A549 (cell line): ENCODE data around the gene TMEM170A. TPM values are rescaled to one million over a fixed set of nuclear protein-coding genes. Genes with fewer than 3 reads are reported as not detected.

ENCODE experiments used
- ATAC-seq, 2 experiments: fragments of 200-7000 bp in 1 of 2; fragments of >200 bp in 1 of 2; cut with Nextera tagmentation in 1 of 2; cut with Tn5 transposase in 1 of 2; 3 replicates each; pipeline versions ENCODE4 v1.8.0 to v1.9.1; 2018 to 2020; ENCODE audit warnings: mild to moderate bottlenecking in 1 of 2, moderate library complexity in 1 of 2
- CTCF ChIA-PET: fragments of 300-600 bp; sonication (Branson Sonifier 250); formaldehyde crosslinking; extraction: SDS; loops from one replicate; lab custom pipeline; 2021; ENCODE audit warnings: antibody characterized with exemption, inconsistent platforms; lab: Yijun Ruan, JAX
- POLR2A ChIA-PET: fragments of 350-600 bp; formaldehyde crosslinking; extraction: SDS; loops from one replicate; lab custom pipeline; 2021; ENCODE audit warnings: antibody characterized with exemption, inconsistent platforms; lab: Yijun Ruan, JAX
- DNase-seq, 2 experiments: peaks; one replicate each; pipeline versions ENCODE4 v3.0.0 to v3.0.0-alpha.2; 2011 to 2016; ENCODE audit warnings: low read depth in 1 of 2, low spot score in 1 of 2
- FAIRE-seq: peaks from 2 replicates; lab custom pipeline; 2011; peaks lifted over from hg19 to GRCh38; lab: Jason Lieb, UNC
- H3K27ac ChIP-seq, 2 experiments: fragments of >200 bp; sonication (Bioruptor Twin); formaldehyde crosslinking; 3 replicates each; pipeline ENCODE4 v1.5.1; 2016 to 2017
- H3K4me1 ChIP-seq: fragments of >200 bp; sonication (Bioruptor Twin); formaldehyde crosslinking; 3 replicates; pipeline ENCODE4 v1.6.1; 2016
- H3K4me2 ChIP-seq: fragments of >200 bp; sonication (Bioruptor Twin); formaldehyde crosslinking; 3 replicates; pipeline ENCODE4 v1.6.1; 2016
- H3K4me3 ChIP-seq: fragments of >200 bp; sonication (Bioruptor Twin); formaldehyde crosslinking; 3 replicates; pipeline ENCODE4 v1.5.1; 2016
- H3K9me3 ChIP-seq: fragments of >200 bp; sonication (Bioruptor Twin); formaldehyde crosslinking; 3 replicates; pipeline ENCODE4 v1.6.1; 2016
- BHLHE40 ChIP-seq: IDR thresholded peaks from 2 replicates; pipeline ENCODE4 v1.6.1; 2012; ENCODE audit warnings: low read depth, low read length, inconsistent platforms
- CBX8 ChIP-seq: fragments of 200-600 bp; sonication (generic); IDR thresholded peaks from 2 replicates; pipeline ENCODE4 v1.6.1; 2016
- CHD4 ChIP-seq: fragments of 200-600 bp; sonication (generic); IDR thresholded peaks from 2 replicates; pipeline ENCODE4 v1.6.1; 2016; ENCODE audit warnings: antibody characterized with exemption, mild to moderate bottlenecking, borderline replicate concordance
- EP300 ChIP-seq, 2 experiments: fragments of >200 bp; sonication (Bioruptor Twin); formaldehyde crosslinking; IDR thresholded peaks; 2 replicates in 1 of 2; 3 replicates in 1 of 2; pipeline ENCODE4 v1.6.1; 2016 to 2017
- ESRRA ChIP-seq: fragments of 150-350 bp; IDR thresholded peaks from 2 replicates; pipeline ENCODE4 v1.6.1; 2014; ENCODE audit warnings: mild to moderate bottlenecking, low read length, borderline replicate concordance
- FOXS1 ChIP-seq: fragments of 250-450 bp; sonication (Bioruptor Pico); IDR thresholded peaks from 2 replicates; pipeline ENCODE4 v1.5.0; 2020; ENCODE audit warnings: mild to moderate bottlenecking, moderate library complexity
- GATA3 ChIP-seq: IDR thresholded peaks from 2 replicates; pipeline ENCODE4 v1.6.1; 2012; ENCODE audit warnings: borderline replicate concordance
- HEYL ChIP-seq: fragments of 250-450 bp; sonication (Bioruptor Pico); IDR thresholded peaks from 2 replicates; pipeline ENCODE4 v1.8.0; 2021; ENCODE audit warnings: mild to moderate bottlenecking, moderate library complexity
- JUNB ChIP-seq: fragments of >200 bp; sonication (Bioruptor Twin); formaldehyde crosslinking; IDR thresholded peaks from 2 replicates; pipeline ENCODE4 v1.6.1; 2016
- KDM1A ChIP-seq: fragments of 200-600 bp; sonication (generic); IDR thresholded peaks from 2 replicates; pipeline ENCODE4 v1.6.1; 2016; ENCODE audit warnings: low read depth, mild to moderate bottlenecking
- KDM5A ChIP-seq: fragments of 200-600 bp; sonication (generic); IDR thresholded peaks from 2 replicates; pipeline ENCODE4 v1.6.1; 2016; ENCODE audit warnings: antibody characterized with exemption, mild to moderate bottlenecking
- MYC ChIP-seq: IDR thresholded peaks from 2 replicates; pipeline ENCODE4 v1.6.1; 2012; ENCODE audit warnings: mild to moderate bottlenecking, inconsistent platforms, low read length, improper control_type of control experiment, borderline replicate concordance
- PHF8 ChIP-seq: fragments of 200-600 bp; sonication (generic); IDR thresholded peaks from 2 replicates; pipeline ENCODE4 v1.6.1; 2016; ENCODE audit warnings: low read depth, mild to moderate bottlenecking, antibody characterized with exemption, moderate library complexity, borderline replicate concordance
- SMC3 ChIP-seq: fragments of >200 bp; sonication (Bioruptor Twin); formaldehyde crosslinking; IDR thresholded peaks from 3 replicates; pipeline ENCODE4 v1.6.1; 2018; ENCODE audit warnings: inconsistent platforms
- SREBF2 ChIP-seq: fragments of 450-650 bp; IDR thresholded peaks from 2 replicates; pipeline ENCODE4 v1.6.1; 2014; ENCODE audit warnings: mild to moderate bottlenecking, moderate library complexity
- TP53 ChIP-seq: fragments of 250-450 bp; sonication (Bioruptor Pico); IDR thresholded peaks from 2 replicates; pipeline ENCODE4 v1.5.0; 2021; ENCODE audit warnings: mild to moderate bottlenecking, moderate library complexity
- ZC3H11A ChIP-seq: fragments of 450-650 bp; IDR thresholded peaks from 2 replicates; pipeline ENCODE4 v1.6.1; 2014; ENCODE audit warnings: antibody characterized with exemption, mild to moderate bottlenecking
- WGBS: methylation state at CpG from one replicate; pipeline ENCODE4 v1.1.6; 2017; ENCODE audit errors: missing lambda C conversion rate; 5-methylcytosine and 5-hydroxymethylcytosine counted together
- polyA plus RNA-seq, 4 experiments: library from polyadenylated mRNA; depleted of rRNA in 3 of 4; stranded (reverse); fragments of >200 nt; fragmentation: RNase III in 1 of 4; extraction: RNeasy Plus Mini Kit Qiagen cat#74134 plus additional on column Dnase treatment in 1 of 4; gene quantifications; 2 replicates in 3 of 4; 3 replicates in 1 of 4; pipeline ENCODE4 v1.2.3, GENCODE V29; 2011 to 2017
- TF ChIP-seq, protein P1 (sequence below): fragments of >200 bp; sonication (Bioruptor Twin); formaldehyde crosslinking; IDR thresholded peaks from 3 replicates; pipeline ENCODE4 v1.5.1; 2016
- TF ChIP-seq, protein P2 (sequence below): fragments of >200 bp; sonication (Bioruptor Twin); formaldehyde crosslinking; IDR thresholded peaks from 2 replicates; pipeline ENCODE4 v1.6.1; 2016
- TF ChIP-seq, protein P3 (sequence below): fragments of 450-650 bp; IDR thresholded peaks from 2 replicates; pipeline ENCODE4 v1.6.1; 2014; ENCODE audit warnings: antibody characterized with exemption

The TMEM170A gene
- polyA plus RNA-seq, 2 of the 4 experiments (the other 2 are of a cell fraction): 13.9 to 21.7 TPM

DNA sequence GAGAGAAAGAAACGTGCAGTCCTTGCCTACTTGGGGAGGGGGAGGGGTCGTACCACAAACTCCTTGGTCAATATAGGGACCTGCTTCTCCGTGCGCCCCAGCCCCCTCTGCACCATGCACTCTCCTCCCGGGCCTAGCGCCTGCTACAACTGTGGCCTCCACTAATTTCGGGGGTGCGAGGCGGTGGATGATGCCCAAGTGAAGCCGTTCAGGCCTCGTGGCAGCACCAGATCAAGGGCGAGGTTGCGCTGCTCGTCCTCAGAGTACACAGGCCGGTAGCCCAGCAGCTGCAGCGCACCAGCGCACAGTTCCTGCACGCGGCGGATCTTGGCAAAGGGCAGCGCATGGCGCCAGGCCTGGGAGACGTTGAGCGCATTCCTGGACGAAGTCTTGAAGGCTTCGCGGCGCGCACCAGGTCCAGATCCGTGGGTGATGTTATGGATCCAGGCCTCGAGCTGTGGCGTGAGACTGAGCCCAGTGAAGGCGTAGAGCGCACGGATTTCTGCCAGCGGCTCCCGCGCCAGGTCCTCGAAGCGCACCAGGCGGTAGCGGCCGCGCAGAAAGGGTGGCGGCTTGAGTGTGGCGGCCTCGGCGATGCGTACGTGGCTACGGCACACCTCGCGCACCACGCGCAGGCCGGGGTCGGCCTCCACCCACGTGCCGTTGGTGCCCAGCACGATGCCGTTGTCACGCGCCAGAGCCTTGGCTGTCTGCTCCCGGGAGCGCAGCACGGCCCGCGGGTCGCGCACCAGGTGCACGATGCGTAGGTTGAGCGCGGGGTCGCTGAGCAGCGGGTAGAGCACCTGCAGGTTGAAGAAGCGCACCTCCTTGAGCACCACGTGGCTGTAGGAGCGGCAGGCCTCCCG is 14.2 kb upstream of the TMEM170A start (continued):
- TF ChIP-seq, protein P1, sequence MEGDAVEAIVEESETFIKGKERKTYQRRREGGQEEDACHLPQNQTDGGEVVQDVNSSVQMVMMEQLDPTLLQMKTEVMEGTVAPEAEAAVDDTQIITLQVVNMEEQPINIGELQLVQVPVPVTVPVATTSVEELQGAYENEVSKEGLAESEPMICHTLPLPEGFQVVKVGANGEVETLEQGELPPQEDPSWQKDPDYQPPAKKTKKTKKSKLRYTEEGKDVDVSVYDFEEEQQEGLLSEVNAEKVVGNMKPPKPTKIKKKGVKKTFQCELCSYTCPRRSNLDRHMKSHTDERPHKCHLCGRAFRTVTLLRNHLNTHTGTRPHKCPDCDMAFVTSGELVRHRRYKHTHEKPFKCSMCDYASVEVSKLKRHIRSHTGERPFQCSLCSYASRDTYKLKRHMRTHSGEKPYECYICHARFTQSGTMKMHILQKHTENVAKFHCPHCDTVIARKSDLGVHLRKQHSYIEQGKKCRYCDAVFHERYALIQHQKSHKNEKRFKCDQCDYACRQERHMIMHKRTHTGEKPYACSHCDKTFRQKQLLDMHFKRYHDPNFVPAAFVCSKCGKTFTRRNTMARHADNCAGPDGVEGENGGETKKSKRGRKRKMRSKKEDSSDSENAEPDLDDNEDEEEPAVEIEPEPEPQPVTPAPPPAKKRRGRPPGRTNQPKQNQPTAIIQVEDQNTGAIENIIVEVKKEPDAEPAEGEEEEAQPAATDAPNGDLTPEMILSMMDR: no peak
- TF ChIP-seq SMC3: no peak
- no peak for TF ChIP-seq KDM5A

DNA sequence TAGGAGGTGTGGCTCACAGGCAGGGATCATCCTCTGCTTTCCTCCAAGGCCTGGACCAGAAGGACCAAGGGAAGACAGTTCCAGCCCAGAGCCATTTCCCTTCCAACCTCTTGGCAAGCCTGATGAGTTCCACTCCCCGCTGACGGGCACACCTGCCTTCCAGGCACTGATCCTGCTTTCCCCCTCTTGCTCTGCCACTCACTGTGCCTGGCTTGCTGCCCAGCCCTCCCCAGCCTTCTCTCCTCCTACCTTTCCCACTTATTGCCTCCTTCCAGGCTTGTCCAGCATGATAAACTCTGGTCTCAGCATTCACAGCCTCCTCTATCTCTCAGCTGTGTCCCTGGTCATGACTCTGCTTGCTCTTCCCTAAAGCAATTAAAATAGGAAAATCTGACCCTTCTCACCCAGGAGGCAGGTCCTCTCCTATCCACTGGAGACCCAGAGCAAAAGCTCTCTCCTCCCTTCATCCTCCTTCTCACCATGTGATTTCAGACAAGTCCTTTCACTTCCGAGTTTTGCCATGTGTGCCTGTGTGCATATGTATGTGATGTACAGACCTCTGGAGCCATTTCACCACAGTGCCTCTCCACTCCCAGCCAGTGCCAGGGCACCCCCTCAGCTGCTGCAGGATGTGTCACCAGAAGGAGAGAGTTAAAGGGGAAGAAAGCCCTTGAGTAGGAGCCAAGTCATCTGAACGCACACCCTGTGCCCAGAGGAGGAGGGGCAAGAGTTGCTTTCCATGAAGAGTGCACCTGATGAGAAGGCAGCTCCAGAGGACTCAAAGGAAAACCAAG is 13.4 kb upstream of the TMEM170A start:
- Histone ChIP-seq H3K4me3 (no peak overlapping the region), H3K4me2 (no peak overlapping the region), H3K9me3 (no peaks in the 10 kb centered on the region), H3K4me1 (peaks cover under 1% of the 10 kb centered on the region; the same call in 1 of the 3 replicates), H3K27ac (no peak overlapping the region)
- POLR2A ChIA-PET: interaction anchor here (0.7 kb wide), 1 partner anchor 39 kb away, joined by 4 read pairs; no protein-coding TSS in a partner anchor
- TF ChIP-seq, protein P1: no peak
- TF ChIP-seq, all 56 proteins: peak for 0
- CTCF ChIA-PET: interaction anchor here (0.8 to 15.3 kb wide), 3 partner anchors 11 to 73 kb away, joined by 3 to 209 read pairs (median 53); partner anchors contain the start of gene TMEM170A
- FAIRE-seq (no peak), DNase-seq (no peak), ATAC-seq (peak; percentile 13 to 30; a peak in 2 of 6 replicates)
- WGBS: 48% methylated on average over 4 of the region's 4 CpGs

DNA sequence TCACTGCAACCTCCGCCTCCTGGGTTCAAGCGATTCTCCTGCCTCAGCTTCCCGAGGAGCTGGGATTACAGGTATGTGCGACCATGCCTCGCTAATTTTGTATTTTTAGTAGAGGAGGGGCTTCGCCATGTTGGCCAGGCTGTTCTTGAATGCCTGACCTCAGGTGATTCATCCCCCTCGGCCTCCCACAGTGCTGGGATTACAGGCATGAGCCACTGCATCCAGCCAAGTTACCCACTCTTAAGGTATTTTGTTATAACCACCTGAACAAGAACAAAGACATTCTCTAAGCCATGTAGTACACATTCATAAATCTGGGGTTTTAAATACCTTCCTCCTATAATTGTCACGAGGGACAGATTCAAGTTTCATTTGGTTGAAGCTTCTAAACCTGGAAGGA is 12.3 kb upstream of the TMEM170A start:
- 42% methylated on average over 8 of the region's 8 CpGs for WGBS
- Histone ChIP-seq H3K4me2 (no peak overlapping the region), H3K4me1 (no peaks in the 10 kb centered on the region), H3K9me3 (no peaks in the 10 kb centered on the region), H3K4me3 (no peak overlapping the region), H3K27ac (no peak overlapping the region)
- DNase-seq (no peak), ATAC-seq (no peak), FAIRE-seq (no peak)
- TF ChIP-seq CHD4: no peak
- TF ChIP-seq, protein P2, sequence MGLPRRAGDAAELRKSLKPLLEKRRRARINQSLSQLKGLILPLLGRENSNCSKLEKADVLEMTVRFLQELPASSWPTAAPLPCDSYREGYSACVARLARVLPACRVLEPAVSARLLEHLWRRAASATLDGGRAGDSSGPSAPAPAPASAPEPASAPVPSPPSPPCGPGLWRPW: no peak
- TF ChIP-seq KDM1A: no peak
- no peak for TF ChIP-seq TP53 (CRISPR knock-in tag)
- no peak for TF ChIP-seq JUNB
- TF ChIP-seq, protein P1: no peak
- no peak for TF ChIP-seq MYC
- TF ChIP-seq EP300 (IDR thresholded peaks at IDR 0.05): no peak
- TF ChIP-seq, protein P3, sequence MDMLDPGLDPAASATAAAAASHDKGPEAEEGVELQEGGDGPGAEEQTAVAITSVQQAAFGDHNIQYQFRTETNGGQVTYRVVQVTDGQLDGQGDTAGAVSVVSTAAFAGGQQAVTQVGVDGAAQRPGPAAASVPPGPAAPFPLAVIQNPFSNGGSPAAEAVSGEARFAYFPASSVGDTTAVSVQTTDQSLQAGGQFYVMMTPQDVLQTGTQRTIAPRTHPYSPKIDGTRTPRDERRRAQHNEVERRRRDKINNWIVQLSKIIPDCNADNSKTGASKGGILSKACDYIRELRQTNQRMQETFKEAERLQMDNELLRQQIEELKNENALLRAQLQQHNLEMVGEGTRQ: no peak
- no peak for TF ChIP-seq GATA3
- no peak for TF ChIP-seq PHF8
- TF ChIP-seq BHLHE40: no peak
- no peak for TF ChIP-seq SREBF2
- no peak for TF ChIP-seq ESRRA
- TF ChIP-seq ZC3H11A: no peak
- TF ChIP-seq SMC3: no peak
- TF ChIP-seq CBX8: no peak
- TF ChIP-seq FOXS1 (CRISPR knock-in tag): no peak
- no peak for TF ChIP-seq HEYL (CRISPR knock-in tag)
- ChIA-PET CTCF (interaction anchor here (0.5 to 15.3 kb wide), 4 partner anchors 10 to 287 kb away, joined by 3 to 209 read pairs (median 28); partner anchors contain the start of gene TMEM170A), POLR2A (interaction anchor here (0.7 kb wide), 1 partner anchor 40 kb away, joined by 4 read pairs; no protein-coding TSS in a partner anchor)
